Peyer's patch (tissue), 4 donors: ENCODE measurements around the gene ABCB9.

Experiments used
- CTCF ChIP-seq, 6 experiments: fragments of 450-650 bp in 4 of 6; fragments of 200-600 bp in 2 of 6; sonication (generic) in 1 of 6; IDR thresholded peaks; one replicate each; pipeline ENCODE4 v1.5.1; 2017 to 2019; ENCODE audit warnings: antibody characterized with exemption in 6 of 6, mild to moderate bottlenecking in 3 of 6, moderate library complexity in 1 of 6
- POLR2A ChIP-seq, 2 donors: fragments of 450-650 bp; IDR thresholded peaks; one replicate each; pipeline ENCODE4 v1.5.1; 2017; ENCODE audit warnings: antibody characterized with exemption in 2 of 2, mild to moderate bottlenecking in 2 of 2, moderate library complexity in 2 of 2

GRCh38 chr12:122994781-122995502 lies 28.7 kb upstream of the ABCB9 start:
- TF ChIP-seq CTCF (IDR thresholded peaks at IDR 0.05): no peak
- TF ChIP-seq POLR2A (IDR thresholded peaks at IDR 0.05): no peak
